Hematopoietic multipotent progenitor cell (in vitro differentiated cells): ENCODE results near the gene VMO1. TPM values are rescaled to one million over a fixed set of nuclear protein-coding genes. Genes with fewer than 3 reads are reported as not detected.
A peak's percentile ranks its signal among the peaks of the same experiment; 100 is the strongest.

Source experiments
- DNase-seq, 3 donors: peaks; one replicate each; pipeline ENCODE4 v3.0.0-alpha.2; 2011 to 2015; ENCODE audit warnings: low read depth in 2 of 3, low spot score in 2 of 3
- total RNA-seq: library from RNA; depleted of rRNA; stranded (reverse); fragments of >200 nt; gene quantifications from one replicate; pipeline ENCODE4 v1.2.3, GENCODE V29; 2012

Gene VMO1
- total RNA-seq, 1 donor = not detected

DNA sequence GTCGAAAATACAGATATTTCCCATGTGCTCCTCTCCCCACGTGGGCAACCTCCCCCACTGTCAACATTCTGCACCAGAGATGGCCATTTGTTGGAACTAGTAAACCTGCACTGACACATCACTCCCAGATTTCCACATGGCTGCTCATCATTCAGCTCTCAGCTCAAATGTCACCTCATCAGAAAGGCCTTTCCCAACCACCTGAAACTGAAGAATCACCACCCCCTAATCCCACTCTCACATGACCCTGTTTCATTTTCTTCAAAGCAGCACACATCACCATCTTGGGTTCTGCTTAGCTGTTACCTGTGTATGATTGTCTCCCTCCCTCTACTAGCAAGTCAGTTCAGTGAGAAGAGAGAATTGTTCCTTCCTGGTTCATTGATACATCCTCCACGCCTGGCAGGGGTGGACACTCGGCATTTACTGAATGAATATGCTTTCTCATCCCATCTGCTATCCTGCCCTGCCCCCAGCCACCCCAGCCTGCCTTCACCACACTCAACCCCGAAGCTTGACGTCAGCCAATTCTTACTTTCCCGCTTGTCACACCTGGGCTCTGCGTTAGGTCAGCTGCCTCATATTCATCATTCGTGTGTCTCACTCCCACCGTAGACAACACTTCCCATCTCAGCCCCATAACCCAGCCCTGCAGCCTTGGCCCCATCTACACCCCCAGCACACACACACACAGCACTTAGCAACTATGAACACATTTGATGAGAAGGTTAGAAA is 14.5 kb upstream of the VMO1 start:
- no peak for DNase-seq

DNA sequence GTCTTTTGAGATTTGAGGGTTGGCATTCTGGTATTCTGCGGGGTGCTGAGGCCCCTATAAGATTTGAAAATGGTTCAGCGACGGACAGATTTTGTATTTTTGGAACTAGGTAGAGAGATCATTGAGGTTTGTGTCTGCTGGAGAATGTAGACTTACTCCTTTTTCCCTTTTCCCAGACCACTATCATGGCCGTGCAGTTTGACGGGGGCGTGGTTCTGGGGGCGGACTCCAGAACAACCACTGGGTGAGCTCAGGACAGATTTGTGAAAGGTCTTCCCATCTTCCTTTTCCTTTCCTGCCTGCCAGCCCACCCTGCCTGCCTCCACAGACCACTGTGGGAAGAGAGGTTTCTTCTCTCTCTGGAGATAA is 10.4 kb upstream of the VMO1 start:
- no peak for DNase-seq

GRCh38 chr17:4795168-4795567 is 9.0 kb upstream of the VMO1 start:
- DNase-seq = no peak

GRCh38 chr17:4790705-4791088 is 4.5 kb upstream of the VMO1 start:
- no peak for DNase-seq

DNA sequence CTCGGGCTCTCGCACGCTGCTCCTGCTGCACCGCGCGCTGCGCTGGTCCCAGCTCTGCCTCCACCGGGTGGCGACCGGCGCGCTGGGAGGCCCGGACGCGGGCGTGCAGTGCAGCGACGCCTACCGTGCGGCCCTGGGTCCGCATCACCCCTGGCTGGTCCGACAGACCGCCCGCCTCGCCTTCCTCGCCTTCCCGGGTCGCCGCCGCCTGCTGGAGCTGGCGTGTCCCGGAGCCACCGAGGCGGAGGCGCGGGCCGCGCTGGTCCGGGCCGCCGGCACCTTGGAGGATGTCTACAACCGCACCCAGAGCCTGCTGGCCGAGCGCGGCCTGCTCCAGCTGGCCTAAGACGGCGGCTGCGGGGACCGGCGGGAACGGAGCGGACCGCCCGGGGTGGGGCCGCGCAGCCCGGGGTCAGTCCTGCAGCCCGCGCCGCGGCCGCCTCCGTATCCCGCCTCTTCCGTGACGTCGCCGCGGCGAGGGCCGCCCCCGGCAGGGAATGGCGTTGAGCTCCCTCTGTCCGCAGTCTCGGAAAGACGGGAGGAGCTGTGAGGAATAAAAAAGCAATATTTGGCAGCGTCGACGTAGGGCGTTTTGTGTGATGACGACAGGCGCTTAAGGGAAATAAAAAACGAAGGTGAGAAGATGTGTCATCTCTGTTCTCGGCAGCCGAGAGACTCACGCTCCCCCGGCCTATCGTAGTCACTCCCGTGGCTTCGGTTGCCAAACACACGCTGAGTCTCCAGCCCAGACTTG is 4.0 kb upstream of the VMO1 start:
- DNase-seq = peak; percentile 65 to 78 (median 67)

DNA sequence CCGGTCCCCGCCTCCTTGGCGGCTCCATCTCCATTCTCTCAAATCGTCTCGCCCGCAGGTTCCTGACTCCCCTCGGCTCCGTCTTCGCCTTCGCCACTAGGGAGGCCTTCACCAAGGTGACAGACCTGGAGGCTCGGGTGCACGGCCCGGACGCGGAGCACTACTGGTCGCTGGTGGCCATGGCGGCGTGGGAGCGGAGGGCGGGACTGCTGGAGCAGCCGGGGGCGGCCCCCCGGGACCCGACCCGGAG is 3.5 kb upstream of the VMO1 start:
- peak in 1 of 3 donors; percentile 60 for DNase-seq

- no peak for DNase-seq
Observed at GRCh38 chr17:4788807-4789700, 2.9 kb upstream of the VMO1 start, which contains the start of gene GLTPD2. TSS of gene GLTPD2 (plus strand) at chr17:4788964. CDS start at chr17:4789012, 48 bp downstream.

- no peak for DNase-seq
Observed at GRCh38 chr17:4788159-4788806, 2.1 kb upstream of the VMO1 start.

DNA sequence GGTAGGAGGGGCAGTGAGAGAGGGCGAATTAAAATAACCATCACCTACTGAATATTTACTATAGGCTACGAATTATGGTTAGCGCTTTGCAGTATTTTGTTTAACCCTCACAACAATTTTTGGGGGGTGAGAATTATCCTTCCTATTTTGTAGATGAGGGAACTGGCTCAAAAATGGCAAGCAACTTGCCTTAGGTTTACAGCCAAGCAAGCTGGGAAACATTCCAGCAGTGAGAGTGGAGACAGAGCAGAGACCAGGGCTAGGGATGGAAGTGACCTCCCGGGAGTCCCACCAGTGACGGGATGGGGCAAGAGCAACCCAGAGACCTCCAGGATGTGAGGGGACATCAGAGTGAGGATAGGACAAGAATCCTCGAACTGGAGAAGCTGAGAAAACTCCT is 352 bp upstream of the VMO1 start:
- DNase-seq = no peak

- DNase-seq = no peak
Observed at GRCh38 chr17:4785311-4786105, 656 bp downstream of the VMO1 start.

- no peak for DNase-seq
Observed at GRCh38 chr17:4782652-4783051, 3.5 kb downstream of the VMO1 start.

- no peak for DNase-seq
Observed at GRCh38 chr17:4780325-4780955, 5.7 kb downstream of the VMO1 start.

- no peak for DNase-seq
Observed at GRCh38 chr17:4777969-4778760, 8.0 kb downstream of the VMO1 start.

GRCh38 chr17:4772235-4772613 is 13.9 kb downstream of the VMO1 start:
- no peak for DNase-seq

DNA sequence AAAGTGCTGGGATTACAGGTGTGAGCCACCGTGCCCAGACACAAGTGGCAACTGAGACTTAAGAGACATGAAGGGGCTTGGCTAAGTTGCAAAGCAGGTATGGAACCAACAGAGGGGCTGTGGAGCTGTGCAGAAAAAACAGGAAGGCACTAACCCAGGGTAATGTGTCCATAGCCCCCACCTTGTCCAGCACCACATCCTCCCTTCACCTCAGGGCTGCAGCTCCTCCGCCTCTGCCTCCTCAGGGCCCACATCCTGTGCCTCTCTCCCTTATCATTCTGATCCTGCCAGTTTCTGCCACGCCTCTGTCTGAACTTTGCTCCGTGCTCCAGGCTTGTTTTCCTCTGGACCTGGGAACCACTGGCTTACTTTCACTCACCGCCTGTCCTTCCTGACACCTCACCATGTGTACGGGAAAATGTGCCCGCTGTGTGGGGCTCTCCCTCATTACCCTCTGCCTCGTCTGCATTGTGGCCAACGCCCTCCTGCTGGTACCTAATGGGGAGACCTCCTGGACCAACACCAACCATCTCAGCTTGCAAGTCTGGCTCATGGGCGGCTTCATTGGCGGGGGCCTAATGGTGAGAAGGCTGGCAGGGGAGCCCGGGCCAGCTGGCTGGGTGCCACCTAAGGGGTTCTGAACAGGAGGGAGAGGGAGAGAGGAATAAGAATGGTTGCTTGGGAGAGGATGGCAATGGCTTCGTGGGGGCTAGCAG is 14.5 kb downstream of the VMO1 start, which contains the start of gene TM4SF5:
TSS of gene TM4SF5 (plus strand) at position 368 of the 716 bp plus-strand sequence. CDS start at position 405, 37 bp downstream.
- no peak for DNase-seq

- DNase-seq = no peak
Observed at GRCh38 chr17:4769628-4770027, 16.5 kb downstream of the VMO1 start.

DNA sequence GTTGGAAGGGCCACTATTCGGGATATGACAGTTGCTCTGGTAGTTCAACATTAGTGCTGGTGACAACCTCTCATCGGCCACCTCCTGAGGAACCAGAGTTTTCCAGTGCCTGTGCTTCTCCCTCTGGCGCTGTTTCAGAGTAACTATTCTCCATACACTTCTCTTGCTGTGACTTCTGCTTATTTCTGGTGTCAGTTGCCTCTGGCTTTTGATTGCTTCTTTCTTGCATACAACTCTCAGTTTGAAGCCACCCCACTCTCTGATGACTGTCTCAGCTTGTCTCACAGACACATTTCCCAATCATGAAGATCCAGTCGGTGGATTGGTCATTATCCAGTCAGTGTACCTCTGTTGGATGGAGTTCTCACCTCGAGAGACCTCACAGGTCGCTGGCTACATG is 17.9 kb downstream of the VMO1 start:
- no peak for DNase-seq

- DNase-seq = no peak
Observed at GRCh38 chr17:4766723-4767122, 19.4 kb downstream of the VMO1 start.
